Measurements from ENCODE around the gene HLA-E. TPM values are rescaled to one million over a fixed set of nuclear protein-coding genes. Genes with fewer than 3 reads are reported as not detected.

The HLA-E gene
- total and polyA plus RNA-seq, 2 donors (not counting 1 experiment from before 2014, with no cell fraction given): 1,043 to 1,174 TPM

GRCh38 chr6:30480536-30481156, 8.7 kb upstream of the HLA-E start:
- no peaks in the 10 kb centered on the region for H3K36me3 ChIP-seq (replicated peaks in 1 of 2; ENCODE audit: control extremely low read depth in 1 of 2, control insufficient read depth in 1 of 2, extremely low read depth in 1 of 2, insufficient read depth in 2 of 2, low read length in 1 of 2)
- ATAC-seq (ENCODE audit: low read depth): no peak
- peaks cover 53% of the 10 kb centered on the region for H3K27me3 Mint-ChIP-seq
- TF ChIP-seq EZH2 (IDR thresholded peaks at IDR 0.05; ENCODE audit: borderline replicate concordance, insufficient read depth, low read depth, low read length, poor library complexity, severe bottlenecking) (no peak), CTCF (IDR thresholded peaks at IDR 0.05) (no peak)
- H3K27me3 ChIP-seq (replicated peaks in 1 of 4; ENCODE audit: control extremely low read depth in 1 of 4, control insufficient read depth in 3 of 4, insufficient read depth in 4 of 4, low read length in 3 of 4): peaks cover 0 to 32% (median 28%) of the 10 kb centered on the region in 4 experiments
- peaks cover 21% of the 10 kb centered on the region in 2 donors for H3K4me1 ChIP-seq (ENCODE audit: control insufficient read depth in 2 of 2, insufficient read depth in 2 of 2, low read length in 2 of 2)
- no peak overlapping the region for H3K9ac ChIP-seq (ENCODE audit: low read length)
- no peak overlapping the region for H3K4me3 Mint-ChIP-seq
- ChIA-PET CTCF (interaction anchor here (0.6 to 10.2 kb wide), 15 partner anchors 15 to 251 kb away, joined by 3 to 681 read pairs (median 42); partner anchors contain the start of gene DHX16), POLR2A (no interaction called here)
- peak overlapping the region; percentile 38 for H3K4me2 ChIP-seq (replicated peaks; ENCODE audit: low read depth, low read length, poor library complexity, severe bottlenecking)
- peaks cover 21% of the 10 kb centered on the region for H3K4me1 Mint-ChIP-seq
- intact Hi-C loops (cut with micrococcal nuclease): loop anchor here (1.0 to 10.0 kb wide), 2 partner anchors 27 to 604 kb away; no protein-coding TSS in a partner anchor
- no peak overlapping the region for H3K27ac Mint-ChIP-seq
- peak; percentile 52 for DNase-seq
- 2% methylated on average over 15 of the region's 18 CpGs for WGBS (ENCODE audit: insufficient coverage)
- H3K9me3 Mint-ChIP-seq (ENCODE audit: insufficient read depth): no peaks in the 10 kb centered on the region
- H3K9me3 ChIP-seq (ENCODE audit: control extremely low read depth in 1 of 3, control insufficient read depth in 2 of 3, insufficient read depth in 1 of 3, low read length in 2 of 3): no peaks in the 10 kb centered on the region
- H3K27ac ChIP-seq (ENCODE audit: low read length in 2 of 2): no peak overlapping the region
- no peak overlapping the region for H3K4me3 ChIP-seq (ENCODE audit: control extremely low read depth in 1 of 5, extremely low read depth in 1 of 5, insufficient read depth in 1 of 5, low read depth in 2 of 5, low read length in 4 of 5)
- no peak overlapping the region for H2AFZ ChIP-seq (ENCODE audit: insufficient read depth, low read depth, low read length, poor library complexity, severe bottlenecking)
- H4K20me1 ChIP-seq (ENCODE audit: control insufficient read depth, insufficient read depth, low read length, poor library complexity, severe bottlenecking): no peaks in the 10 kb centered on the region
- peaks cover 3% of the 10 kb centered on the region for H3K79me2 ChIP-seq (ENCODE audit: control insufficient read depth, insufficient read depth, low read length)

All from B cell (primary cell).